WTC11 (cell line): Measurements from ENCODE around the gene KCNT2.

Experiments
- CREB1 ChIP-seq: sonication (generic); formaldehyde crosslinking; IDR thresholded peaks from 2 replicates; pipeline ENCODE4 v1.8.0; 2023; ENCODE audit warnings: mild to moderate bottlenecking, missing genetic modification reagents
- NR1H2 ChIP-seq: sonication (generic); formaldehyde crosslinking; IDR thresholded peaks from 2 replicates; pipeline ENCODE4 v1.9.0; 2021; ENCODE audit warnings: mild to moderate bottlenecking, moderate library complexity, missing genetic modification reagents
- TEAD4 ChIP-seq: sonication (generic); formaldehyde crosslinking; IDR thresholded peaks from 2 replicates; pipeline ENCODE4 v1.8.0; 2022; ENCODE audit warnings: mild to moderate bottlenecking, missing genetic modification reagents
- TF ChIP-seq, protein P1 (sequence below): fragments of 200-600 bp; IDR thresholded peaks from 2 replicates; pipeline ENCODE4 v1.8.0; 2022; ENCODE audit warnings: antibody characterized with exemption
- TF ChIP-seq, protein P2 (sequence below): sonication (generic); formaldehyde crosslinking; IDR thresholded peaks from 2 replicates; pipeline ENCODE4 v1.8.1; 2023; ENCODE audit warnings: mild to moderate bottlenecking, missing genetic modification reagents, borderline replicate concordance
- TF ChIP-seq, protein P3 (sequence below): sonication (generic); formaldehyde crosslinking; IDR thresholded peaks from 2 replicates; pipeline ENCODE4 v1.8.1; 2023; ENCODE audit warnings: mild to moderate bottlenecking, missing genetic modification reagents, moderate library complexity
- TF ChIP-seq, protein P4 (sequence below): fragments of 250-450 bp; sonication (Bioruptor Pico); IDR thresholded peaks from 2 replicates; pipeline ENCODE4 v1.9.0; 2021; ENCODE audit warnings: mild to moderate bottlenecking, borderline replicate concordance
- TF ChIP-seq, protein P5 (sequence below): sonication (generic); formaldehyde crosslinking; IDR thresholded peaks from 2 replicates; pipeline ENCODE4 v1.8.1; 2023; ENCODE audit warnings: mild to moderate bottlenecking, moderate library complexity, missing genetic modification reagents
- TF ChIP-seq, protein P6 (sequence below): sonication (generic); formaldehyde crosslinking; IDR thresholded peaks from 2 replicates; pipeline ENCODE4 v1.8.1; 2022; ENCODE audit warnings: low read depth, mild to moderate bottlenecking, moderate library complexity, missing genetic modification reagents, borderline replicate concordance
- TF ChIP-seq, protein P7 (sequence below): fragments of 250-450 bp; sonication (Bioruptor Pico); IDR thresholded peaks from 2 replicates; pipeline ENCODE4 v2.1.2; 2022; ENCODE audit warnings: mild to moderate bottlenecking, moderate library complexity

DNA sequence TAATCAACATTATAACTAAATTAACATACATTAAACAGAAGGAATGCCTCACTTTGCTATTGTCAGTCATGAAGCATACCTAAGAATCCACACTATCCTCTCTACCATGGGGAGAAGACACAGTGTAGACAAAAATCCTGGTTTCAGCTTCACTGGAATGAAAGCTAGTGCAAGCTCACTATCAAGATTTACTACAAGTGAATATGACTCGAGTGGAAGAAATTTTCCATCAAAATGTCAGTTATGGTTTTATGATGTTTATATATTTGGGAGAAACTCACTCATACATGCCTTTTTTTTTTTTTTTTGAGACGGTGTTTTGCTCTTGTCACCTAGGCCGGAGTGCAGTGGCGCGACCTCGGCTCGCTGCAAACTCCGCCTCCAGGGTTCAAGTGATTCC lies 424.3 kb downstream of the KCNT2 start:
- TF ChIP-seq, protein P1, sequence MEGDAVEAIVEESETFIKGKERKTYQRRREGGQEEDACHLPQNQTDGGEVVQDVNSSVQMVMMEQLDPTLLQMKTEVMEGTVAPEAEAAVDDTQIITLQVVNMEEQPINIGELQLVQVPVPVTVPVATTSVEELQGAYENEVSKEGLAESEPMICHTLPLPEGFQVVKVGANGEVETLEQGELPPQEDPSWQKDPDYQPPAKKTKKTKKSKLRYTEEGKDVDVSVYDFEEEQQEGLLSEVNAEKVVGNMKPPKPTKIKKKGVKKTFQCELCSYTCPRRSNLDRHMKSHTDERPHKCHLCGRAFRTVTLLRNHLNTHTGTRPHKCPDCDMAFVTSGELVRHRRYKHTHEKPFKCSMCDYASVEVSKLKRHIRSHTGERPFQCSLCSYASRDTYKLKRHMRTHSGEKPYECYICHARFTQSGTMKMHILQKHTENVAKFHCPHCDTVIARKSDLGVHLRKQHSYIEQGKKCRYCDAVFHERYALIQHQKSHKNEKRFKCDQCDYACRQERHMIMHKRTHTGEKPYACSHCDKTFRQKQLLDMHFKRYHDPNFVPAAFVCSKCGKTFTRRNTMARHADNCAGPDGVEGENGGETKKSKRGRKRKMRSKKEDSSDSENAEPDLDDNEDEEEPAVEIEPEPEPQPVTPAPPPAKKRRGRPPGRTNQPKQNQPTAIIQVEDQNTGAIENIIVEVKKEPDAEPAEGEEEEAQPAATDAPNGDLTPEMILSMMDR = no peak
- TF ChIP-seq TEAD4 (CRISPR knock-in tag) = no peak
- TF ChIP-seq, protein P2, sequence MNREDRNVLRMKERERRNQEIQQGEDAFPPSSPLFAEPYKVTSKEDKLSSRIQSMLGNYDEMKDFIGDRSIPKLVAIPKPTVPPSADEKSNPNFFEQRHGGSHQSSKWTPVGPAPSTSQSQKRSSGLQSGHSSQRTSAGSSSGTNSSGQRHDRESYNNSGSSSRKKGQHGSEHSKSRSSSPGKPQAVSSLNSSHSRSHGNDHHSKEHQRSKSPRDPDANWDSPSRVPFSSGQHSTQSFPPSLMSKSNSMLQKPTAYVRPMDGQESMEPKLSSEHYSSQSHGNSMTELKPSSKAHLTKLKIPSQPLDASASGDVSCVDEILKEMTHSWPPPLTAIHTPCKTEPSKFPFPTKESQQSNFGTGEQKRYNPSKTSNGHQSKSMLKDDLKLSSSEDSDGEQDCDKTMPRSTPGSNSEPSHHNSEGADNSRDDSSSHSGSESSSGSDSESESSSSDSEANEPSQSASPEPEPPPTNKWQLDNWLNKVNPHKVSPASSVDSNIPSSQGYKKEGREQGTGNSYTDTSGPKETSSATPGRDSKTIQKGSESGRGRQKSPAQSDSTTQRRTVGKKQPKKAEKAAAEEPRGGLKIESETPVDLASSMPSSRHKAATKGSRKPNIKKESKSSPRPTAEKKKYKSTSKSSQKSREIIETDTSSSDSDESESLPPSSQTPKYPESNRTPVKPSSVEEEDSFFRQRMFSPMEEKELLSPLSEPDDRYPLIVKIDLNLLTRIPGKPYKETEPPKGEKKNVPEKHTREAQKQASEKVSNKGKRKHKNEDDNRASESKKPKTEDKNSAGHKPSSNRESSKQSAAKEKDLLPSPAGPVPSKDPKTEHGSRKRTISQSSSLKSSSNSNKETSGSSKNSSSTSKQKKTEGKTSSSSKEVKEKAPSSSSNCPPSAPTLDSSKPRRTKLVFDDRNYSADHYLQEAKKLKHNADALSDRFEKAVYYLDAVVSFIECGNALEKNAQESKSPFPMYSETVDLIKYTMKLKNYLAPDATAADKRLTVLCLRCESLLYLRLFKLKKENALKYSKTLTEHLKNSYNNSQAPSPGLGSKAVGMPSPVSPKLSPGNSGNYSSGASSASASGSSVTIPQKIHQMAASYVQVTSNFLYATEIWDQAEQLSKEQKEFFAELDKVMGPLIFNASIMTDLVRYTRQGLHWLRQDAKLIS (CRISPR knock-in tag) = no peak
- TF ChIP-seq, protein P3, sequence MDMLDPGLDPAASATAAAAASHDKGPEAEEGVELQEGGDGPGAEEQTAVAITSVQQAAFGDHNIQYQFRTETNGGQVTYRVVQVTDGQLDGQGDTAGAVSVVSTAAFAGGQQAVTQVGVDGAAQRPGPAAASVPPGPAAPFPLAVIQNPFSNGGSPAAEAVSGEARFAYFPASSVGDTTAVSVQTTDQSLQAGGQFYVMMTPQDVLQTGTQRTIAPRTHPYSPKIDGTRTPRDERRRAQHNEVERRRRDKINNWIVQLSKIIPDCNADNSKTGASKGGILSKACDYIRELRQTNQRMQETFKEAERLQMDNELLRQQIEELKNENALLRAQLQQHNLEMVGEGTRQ (CRISPR knock-in tag) = no peak
- TF ChIP-seq CREB1 (CRISPR knock-in tag) = no peak
- TF ChIP-seq, protein P4, sequence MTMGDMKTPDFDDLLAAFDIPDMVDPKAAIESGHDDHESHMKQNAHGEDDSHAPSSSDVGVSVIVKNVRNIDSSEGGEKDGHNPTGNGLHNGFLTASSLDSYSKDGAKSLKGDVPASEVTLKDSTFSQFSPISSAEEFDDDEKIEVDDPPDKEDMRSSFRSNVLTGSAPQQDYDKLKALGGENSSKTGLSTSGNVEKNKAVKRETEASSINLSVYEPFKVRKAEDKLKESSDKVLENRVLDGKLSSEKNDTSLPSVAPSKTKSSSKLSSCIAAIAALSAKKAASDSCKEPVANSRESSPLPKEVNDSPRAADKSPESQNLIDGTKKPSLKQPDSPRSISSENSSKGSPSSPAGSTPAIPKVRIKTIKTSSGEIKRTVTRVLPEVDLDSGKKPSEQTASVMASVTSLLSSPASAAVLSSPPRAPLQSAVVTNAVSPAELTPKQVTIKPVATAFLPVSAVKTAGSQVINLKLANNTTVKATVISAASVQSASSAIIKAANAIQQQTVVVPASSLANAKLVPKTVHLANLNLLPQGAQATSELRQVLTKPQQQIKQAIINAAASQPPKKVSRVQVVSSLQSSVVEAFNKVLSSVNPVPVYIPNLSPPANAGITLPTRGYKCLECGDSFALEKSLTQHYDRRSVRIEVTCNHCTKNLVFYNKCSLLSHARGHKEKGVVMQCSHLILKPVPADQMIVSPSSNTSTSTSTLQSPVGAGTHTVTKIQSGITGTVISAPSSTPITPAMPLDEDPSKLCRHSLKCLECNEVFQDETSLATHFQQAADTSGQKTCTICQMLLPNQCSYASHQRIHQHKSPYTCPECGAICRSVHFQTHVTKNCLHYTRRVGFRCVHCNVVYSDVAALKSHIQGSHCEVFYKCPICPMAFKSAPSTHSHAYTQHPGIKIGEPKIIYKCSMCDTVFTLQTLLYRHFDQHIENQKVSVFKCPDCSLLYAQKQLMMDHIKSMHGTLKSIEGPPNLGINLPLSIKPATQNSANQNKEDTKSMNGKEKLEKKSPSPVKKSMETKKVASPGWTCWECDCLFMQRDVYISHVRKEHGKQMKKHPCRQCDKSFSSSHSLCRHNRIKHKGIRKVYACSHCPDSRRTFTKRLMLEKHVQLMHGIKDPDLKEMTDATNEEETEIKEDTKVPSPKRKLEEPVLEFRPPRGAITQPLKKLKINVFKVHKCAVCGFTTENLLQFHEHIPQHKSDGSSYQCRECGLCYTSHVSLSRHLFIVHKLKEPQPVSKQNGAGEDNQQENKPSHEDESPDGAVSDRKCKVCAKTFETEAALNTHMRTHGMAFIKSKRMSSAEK (CRISPR knock-in tag) = no peak
- TF ChIP-seq, protein P5, sequence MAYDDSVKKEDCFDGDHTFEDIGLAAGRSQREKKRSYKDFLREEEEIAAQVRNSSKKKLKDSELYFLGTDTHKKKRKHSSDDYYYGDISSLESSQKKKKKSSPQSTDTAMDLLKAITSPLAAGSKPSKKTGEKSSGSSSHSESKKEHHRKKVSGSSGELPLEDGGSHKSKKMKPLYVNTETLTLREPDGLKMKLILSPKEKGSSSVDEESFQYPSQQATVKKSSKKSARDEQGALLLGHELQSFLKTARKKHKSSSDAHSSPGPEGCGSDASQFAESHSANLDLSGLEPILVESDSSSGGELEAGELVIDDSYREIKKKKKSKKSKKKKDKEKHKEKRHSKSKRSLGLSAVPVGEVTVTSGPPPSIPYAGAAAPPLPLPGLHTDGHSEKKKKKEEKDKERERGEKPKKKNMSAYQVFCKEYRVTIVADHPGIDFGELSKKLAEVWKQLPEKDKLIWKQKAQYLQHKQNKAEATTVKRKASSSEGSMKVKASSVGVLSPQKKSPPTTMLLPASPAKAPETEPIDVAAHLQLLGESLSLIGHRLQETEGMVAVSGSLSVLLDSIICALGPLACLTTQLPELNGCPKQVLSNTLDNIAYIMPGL (CRISPR knock-in tag) = no peak
- TF ChIP-seq, protein P6, sequence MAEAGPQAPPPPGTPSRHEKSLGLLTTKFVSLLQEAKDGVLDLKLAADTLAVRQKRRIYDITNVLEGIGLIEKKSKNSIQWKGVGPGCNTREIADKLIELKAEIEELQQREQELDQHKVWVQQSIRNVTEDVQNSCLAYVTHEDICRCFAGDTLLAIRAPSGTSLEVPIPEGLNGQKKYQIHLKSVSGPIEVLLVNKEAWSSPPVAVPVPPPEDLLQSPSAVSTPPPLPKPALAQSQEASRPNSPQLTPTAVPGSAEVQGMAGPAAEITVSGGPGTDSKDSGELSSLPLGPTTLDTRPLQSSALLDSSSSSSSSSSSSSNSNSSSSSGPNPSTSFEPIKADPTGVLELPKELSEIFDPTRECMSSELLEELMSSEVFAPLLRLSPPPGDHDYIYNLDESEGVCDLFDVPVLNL = no peak
- TF ChIP-seq NR1H2 (CRISPR knock-in tag) = no peak
- TF ChIP-seq, protein P7, sequence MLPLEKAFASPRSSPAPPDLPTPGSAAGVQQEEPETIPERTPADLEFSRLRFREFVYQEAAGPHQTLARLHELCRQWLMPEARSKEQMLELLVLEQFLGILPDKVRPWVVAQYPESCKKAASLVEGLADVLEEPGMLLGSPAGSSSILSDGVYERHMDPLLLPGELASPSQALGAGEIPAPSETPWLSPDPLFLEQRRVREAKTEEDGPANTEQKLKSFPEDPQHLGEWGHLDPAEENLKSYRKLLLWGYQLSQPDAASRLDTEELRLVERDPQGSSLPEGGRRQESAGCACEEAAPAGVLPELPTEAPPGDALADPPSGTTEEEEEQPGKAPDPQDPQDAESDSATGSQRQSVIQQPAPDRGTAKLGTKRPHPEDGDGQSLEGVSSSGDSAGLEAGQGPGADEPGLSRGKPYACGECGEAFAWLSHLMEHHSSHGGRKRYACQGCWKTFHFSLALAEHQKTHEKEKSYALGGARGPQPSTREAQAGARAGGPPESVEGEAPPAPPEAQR (CRISPR knock-in tag) = no peak
